Panc1 (cell line): Measurements from ENCODE around the gene FAM20A. TPM values are rescaled to one million over a fixed set of nuclear protein-coding genes. Genes with fewer than 3 reads are reported as not detected.

Experiments
- ATAC-seq: fragments of 200-7000 bp; cut with Tn5 transposase; 2 replicates; pipeline ENCODE4 v1.9.1; 2020; ENCODE audit warnings: mild to moderate bottlenecking, moderate library complexity
- BruUV-seq: library from RNA; stranded (reverse); fragments of 400-500 nt; replicated peaks from 2 replicates; lab custom pipeline; 2021; lab: Mats Ljungman, UMichigan
- CTCF ChIA-PET: fragments of 300-600 bp; sonication (Branson Sonifier 250); formaldehyde crosslinking; loops from one replicate; lab custom pipeline; 2022; ENCODE audit warnings: antibody characterized with exemption; lab: Charles Lee
- POLR2A ChIA-PET: fragments of 300-600 bp; sonication (Branson Sonifier 250); formaldehyde crosslinking; loops from one replicate; lab custom pipeline; 2022; ENCODE audit warnings: antibody characterized with exemption; lab: Charles Lee
- DNase-seq: peaks from one replicate; pipeline ENCODE4 v3.0.0-alpha.2; 2010; ENCODE audit warnings: low read depth, low spot score
- H3K27ac ChIP-seq: 2 replicates; pipeline ENCODE4 v1.5.1; 2011; ENCODE audit warnings: mild to moderate bottlenecking, low read length, inconsistent platforms
- H3K27me3 ChIP-seq: fragments of 200-500 bp; sonication (Bioruptor generic); 2 replicates; pipeline ENCODE4 v1.6.0; 2014; ENCODE audit warnings: low read length, inconsistent platforms; ENCODE audit not compliant: control insufficient read depth, insufficient read depth
- H3K36me3 ChIP-seq: fragments of 200-500 bp; sonication (Bioruptor generic); 2 replicates; pipeline ENCODE4 v1.5.1; 2014; ENCODE audit warnings: inconsistent platforms, mild to moderate bottlenecking, low read length, moderate library complexity; ENCODE audit not compliant: control insufficient read depth, insufficient read depth
- H3K4me1 ChIP-seq: 2 replicates; pipeline ENCODE4 v1.5.1; 2011; ENCODE audit warnings: inconsistent platforms, mild to moderate bottlenecking, low read length, moderate library complexity; ENCODE audit not compliant: control insufficient read depth, insufficient read depth
- H3K4me3 ChIP-seq, 2 experiments: 2 replicates each; pipeline ENCODE4 v1.5.1; 2011 to 2012; ENCODE audit warnings: low read depth in 2 of 2, low read length in 2 of 2, mild to moderate bottlenecking in 2 of 2, inconsistent platforms in 1 of 2, moderate library complexity in 1 of 2
- H3K9me3 ChIP-seq: fragments of 200-500 bp; sonication (Bioruptor generic); 2 replicates; pipeline ENCODE4 v1.5.1; 2014; ENCODE audit warnings: low read depth, mild to moderate bottlenecking, inconsistent platforms, low read length, moderate library complexity; ENCODE audit not compliant: control insufficient read depth, insufficient read depth
- POLR2AphosphoS5 ChIP-seq: IDR thresholded peaks from 2 replicates; pipeline ENCODE4 v1.6.1; 2012; ENCODE audit warnings: mild to moderate bottlenecking, low read depth, low read length, moderate library complexity
- SIN3A ChIP-seq: IDR thresholded peaks from 2 replicates; pipeline ENCODE4 v1.6.1; 2012; ENCODE audit warnings: low read depth, mild to moderate bottlenecking, low read length, moderate library complexity, borderline replicate concordance; ENCODE audit not compliant: insufficient read depth
- TCF7L2 ChIP-seq: IDR thresholded peaks from 2 replicates; pipeline ENCODE4 v1.6.1; 2011; ENCODE audit warnings: mild to moderate bottlenecking, low read depth, low read length, inconsistent platforms
- in situ Hi-C: cut with HindIII; loops from 2 replicates; pipeline ENCODE4 v1.10.0; 2016; ENCODE audit warnings: low sequenced_read_pairs, low pct_unique_long_range_greater_than_20kb
- intact Hi-C: fragments of 100-400 bp; cut with micrococcal nuclease; formaldehyde crosslinking; loops from one replicate; pipeline ENCODE4 v1.10.0; 2022; ENCODE audit not compliant: unreplicated experiment
- total RNA-seq: library from RNA; stranded (reverse); gene quantifications from one replicate; pipeline ENCODE4 v1.2.1, GENCODE V29; 2021; ENCODE audit not compliant: unreplicated experiment
- TF ChIP-seq, protein P1 (sequence below): fragments of 450-650 bp; IDR thresholded peaks from 2 replicates; pipeline ENCODE4 v1.5.1; 2017; ENCODE audit warnings: mild to moderate bottlenecking
- TF ChIP-seq, protein P2 (sequence below), 2 experiments: IDR thresholded peaks; 2 replicates each; pipeline ENCODE4 v1.6.1; 2011 to 2012; ENCODE audit warnings: low read depth in 2 of 2, control low read depth in 1 of 2, low read length in 1 of 2, mild to moderate bottlenecking in 1 of 2, moderate library complexity in 1 of 2; ENCODE audit not compliant: insufficient read depth in 1 of 2

The FAM20A gene
- total RNA-seq, 1 experiment from 2014 or later: 0.44 TPM

DNA sequence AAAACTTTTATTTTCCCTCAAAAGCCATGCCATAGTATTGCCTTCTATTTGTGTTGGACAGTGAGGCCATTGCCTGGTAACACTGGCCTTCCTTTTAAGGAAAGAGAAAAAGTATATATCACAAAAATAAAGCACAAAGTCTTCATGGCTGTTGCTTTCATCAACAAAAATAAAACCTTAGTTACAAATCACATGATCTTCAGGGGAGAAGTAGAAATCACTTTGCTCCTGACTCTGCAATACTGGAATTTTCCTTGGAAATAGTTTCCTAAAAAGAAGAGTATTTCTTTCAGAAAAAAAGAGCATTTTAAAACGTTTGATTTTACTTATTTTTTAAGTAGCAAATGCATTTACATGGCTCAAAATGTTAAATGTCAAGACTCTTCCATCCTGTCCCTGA is 41.9 kb downstream of the FAM20A start:
- Histone ChIP-seq H3K4me3 (no peak overlapping the region), H3K4me1 (no peaks in the 10 kb centered on the region), H3K36me3 (no peaks in the 10 kb centered on the region), H3K27me3 (no peaks in the 10 kb centered on the region), H3K27ac (no peak overlapping the region), H3K9me3 (no peaks in the 10 kb centered on the region)
- ChIA-PET CTCF (no interaction called here), POLR2A (no interaction called here)
- ATAC-seq: no peak
- no peak for DNase-seq
- intact Hi-C loops: no loop called here
- BruUV-seq: no TSS peak
- TF ChIP-seq SIN3A (no peak), TCF7L2 (no peak), POLR2AphosphoS5 (no peak)
- TF ChIP-seq, protein P1, sequence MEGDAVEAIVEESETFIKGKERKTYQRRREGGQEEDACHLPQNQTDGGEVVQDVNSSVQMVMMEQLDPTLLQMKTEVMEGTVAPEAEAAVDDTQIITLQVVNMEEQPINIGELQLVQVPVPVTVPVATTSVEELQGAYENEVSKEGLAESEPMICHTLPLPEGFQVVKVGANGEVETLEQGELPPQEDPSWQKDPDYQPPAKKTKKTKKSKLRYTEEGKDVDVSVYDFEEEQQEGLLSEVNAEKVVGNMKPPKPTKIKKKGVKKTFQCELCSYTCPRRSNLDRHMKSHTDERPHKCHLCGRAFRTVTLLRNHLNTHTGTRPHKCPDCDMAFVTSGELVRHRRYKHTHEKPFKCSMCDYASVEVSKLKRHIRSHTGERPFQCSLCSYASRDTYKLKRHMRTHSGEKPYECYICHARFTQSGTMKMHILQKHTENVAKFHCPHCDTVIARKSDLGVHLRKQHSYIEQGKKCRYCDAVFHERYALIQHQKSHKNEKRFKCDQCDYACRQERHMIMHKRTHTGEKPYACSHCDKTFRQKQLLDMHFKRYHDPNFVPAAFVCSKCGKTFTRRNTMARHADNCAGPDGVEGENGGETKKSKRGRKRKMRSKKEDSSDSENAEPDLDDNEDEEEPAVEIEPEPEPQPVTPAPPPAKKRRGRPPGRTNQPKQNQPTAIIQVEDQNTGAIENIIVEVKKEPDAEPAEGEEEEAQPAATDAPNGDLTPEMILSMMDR: no peak
- TF ChIP-seq, protein P2, sequence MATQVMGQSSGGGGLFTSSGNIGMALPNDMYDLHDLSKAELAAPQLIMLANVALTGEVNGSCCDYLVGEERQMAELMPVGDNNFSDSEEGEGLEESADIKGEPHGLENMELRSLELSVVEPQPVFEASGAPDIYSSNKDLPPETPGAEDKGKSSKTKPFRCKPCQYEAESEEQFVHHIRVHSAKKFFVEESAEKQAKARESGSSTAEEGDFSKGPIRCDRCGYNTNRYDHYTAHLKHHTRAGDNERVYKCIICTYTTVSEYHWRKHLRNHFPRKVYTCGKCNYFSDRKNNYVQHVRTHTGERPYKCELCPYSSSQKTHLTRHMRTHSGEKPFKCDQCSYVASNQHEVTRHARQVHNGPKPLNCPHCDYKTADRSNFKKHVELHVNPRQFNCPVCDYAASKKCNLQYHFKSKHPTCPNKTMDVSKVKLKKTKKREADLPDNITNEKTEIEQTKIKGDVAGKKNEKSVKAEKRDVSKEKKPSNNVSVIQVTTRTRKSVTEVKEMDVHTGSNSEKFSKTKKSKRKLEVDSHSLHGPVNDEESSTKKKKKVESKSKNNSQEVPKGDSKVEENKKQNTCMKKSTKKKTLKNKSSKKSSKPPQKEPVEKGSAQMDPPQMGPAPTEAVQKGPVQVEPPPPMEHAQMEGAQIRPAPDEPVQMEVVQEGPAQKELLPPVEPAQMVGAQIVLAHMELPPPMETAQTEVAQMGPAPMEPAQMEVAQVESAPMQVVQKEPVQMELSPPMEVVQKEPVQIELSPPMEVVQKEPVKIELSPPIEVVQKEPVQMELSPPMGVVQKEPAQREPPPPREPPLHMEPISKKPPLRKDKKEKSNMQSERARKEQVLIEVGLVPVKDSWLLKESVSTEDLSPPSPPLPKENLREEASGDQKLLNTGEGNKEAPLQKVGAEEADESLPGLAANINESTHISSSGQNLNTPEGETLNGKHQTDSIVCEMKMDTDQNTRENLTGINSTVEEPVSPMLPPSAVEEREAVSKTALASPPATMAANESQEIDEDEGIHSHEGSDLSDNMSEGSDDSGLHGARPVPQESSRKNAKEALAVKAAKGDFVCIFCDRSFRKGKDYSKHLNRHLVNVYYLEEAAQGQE (IDR thresholded peaks at IDR 0.05; ENCODE audit: insufficient read depth in 1 of 2, low read depth in 2 of 2, low read length in 1 of 2): no peak
- in situ Hi-C loops: no loop called here

DNA sequence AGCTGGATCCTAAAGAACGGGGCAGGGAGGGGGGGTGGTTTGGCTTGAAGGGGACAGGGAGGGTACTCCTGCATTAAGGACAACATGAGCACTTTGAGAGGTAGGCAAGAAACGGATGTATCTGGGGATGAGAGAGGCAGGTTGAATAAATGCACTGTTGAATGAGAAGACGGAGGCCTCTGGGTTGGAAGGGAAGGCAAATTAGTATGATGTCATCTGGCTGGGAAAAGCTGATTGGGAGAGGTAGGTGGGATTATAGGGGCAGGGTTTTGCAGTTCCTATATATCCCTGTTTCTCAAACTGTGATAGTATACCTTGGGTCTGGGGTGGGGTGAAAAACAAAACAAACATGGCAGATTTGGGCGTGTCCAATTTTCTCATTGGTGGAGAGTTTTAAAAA is 44.6 kb downstream of the FAM20A start:
- intact Hi-C loops (no loop called here), in situ Hi-C loops (no loop called here)
- H3K27me3 ChIP-seq: no peaks in the 10 kb centered on the region
- no peak overlapping the region for H3K27ac ChIP-seq
- DNase-seq (no peak), ATAC-seq (no peak)
- no peaks in the 10 kb centered on the region for H3K4me1 ChIP-seq
- BruUV-seq: no TSS peak
- CTCF ChIA-PET: no interaction called here
- POLR2A ChIA-PET: no interaction called here
- H3K36me3 ChIP-seq: no peaks in the 10 kb centered on the region
- no peak for TF ChIP-seq SIN3A
- TF ChIP-seq TCF7L2: no peak
- TF ChIP-seq, protein P1: no peak
- TF ChIP-seq POLR2AphosphoS5: no peak
- H3K9me3 ChIP-seq: no peaks in the 10 kb centered on the region
- no peak overlapping the region for H3K4me3 ChIP-seq
